SK-MEL-5 (cell line): Measurements from ENCODE around the gene CHST5. TPM values are rescaled to one million over a fixed set of nuclear protein-coding genes. Genes with fewer than 3 reads are reported as not detected.
A peak's percentile ranks its signal among the peaks of the same experiment; 100 is the strongest.
"Not testable (repeated sequence)": the region's sequence is repeated elsewhere in the genome, so short reads cannot be mapped to it uniquely, and the experiment has no call there.

Experiments
- DNase-seq: peaks from one replicate; pipeline ENCODE4 v3.0.0-alpha.2; 2016; ENCODE audit warnings: low read depth, low spot score
- in situ Hi-C: cut with HindIII; loops from 2 replicates; pipeline ENCODE4 v1.10.0; 2016; ENCODE audit warnings: low sequenced_read_pairs, high pct_unique_total_duplicates, low pct_unique_long_range_greater_than_20kb
- total RNA-seq: library from RNA; depleted of rRNA; stranded (reverse); fragments of >200 nt; shearing (Covaris generic); gene quantifications from 2 replicates; pipeline ENCODE4 v1.2.3, GENCODE V29; 2014

Gene CHST5
- total RNA-seq, 1 experiment from 2014 or later, result 0.08 TPM

DNA sequence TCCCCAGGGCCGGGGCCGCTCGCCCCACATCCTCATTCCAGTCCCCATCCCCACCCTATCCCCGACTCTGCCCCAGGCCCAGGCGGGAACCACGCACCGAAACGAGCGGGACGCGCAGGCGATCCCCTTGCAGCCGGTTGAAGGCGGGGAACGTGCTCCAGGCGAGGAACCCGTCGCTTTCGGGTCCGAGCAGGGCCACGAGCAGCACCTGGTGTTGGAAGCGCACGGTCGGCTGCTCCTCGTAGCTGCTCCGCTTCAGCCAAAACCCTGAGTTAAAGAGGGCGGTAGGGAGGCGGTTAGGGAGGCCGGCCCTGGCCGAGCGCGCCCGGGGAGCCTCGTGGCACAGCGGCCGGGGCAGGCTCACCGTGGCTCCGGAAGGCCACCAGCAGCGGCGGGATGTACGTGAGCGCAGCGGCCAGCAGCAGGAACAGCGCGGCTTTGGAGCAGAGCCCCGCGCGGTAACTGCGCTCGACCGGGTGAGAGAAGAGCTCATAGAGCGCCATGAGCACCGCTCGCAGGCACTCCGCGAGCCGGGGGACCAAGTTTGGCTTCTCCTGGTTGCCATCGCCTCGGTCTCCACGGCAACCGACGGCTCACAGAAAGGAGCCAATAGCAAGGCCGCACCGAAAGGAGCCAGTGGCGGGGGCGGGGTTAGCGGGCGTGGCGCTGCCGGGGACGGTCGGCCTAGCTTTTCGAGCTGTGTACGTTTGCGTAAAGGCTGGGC, 20.0 kb upstream of the CHST5 start, which contains the start of gene TMEM231:
TMEM231 (minus strand) TSS at position 546 of the 724 bp plus-strand sequence; CDS start at position 503, 43 bp downstream.
- in situ Hi-C loops, result no loop called here
- peak; percentile 92 for DNase-seq

DNA sequence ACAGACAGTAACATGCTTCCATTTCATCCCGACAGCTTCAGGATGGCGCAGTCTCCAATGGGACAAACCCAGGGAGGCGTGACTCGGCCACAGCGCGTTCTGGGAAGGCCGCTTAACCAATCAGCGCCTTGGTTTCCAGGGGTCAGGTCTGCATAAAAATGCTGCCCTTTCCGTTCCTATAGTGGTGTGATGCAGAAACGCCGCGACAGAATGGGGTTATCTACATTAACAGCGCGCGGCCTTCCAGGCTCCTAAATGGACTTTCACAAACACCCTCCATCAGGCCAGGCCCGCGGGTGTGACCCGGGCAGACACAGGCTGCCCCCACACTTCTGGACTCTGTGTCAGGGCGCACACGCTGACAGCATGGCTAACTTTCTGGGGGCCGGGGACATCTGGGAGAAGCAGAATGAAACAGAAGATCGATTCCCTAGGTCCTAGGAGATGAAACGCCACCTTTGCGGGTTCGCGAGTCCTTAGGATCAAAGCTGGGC, 19.4 kb upstream of the CHST5 start:
- in situ Hi-C loops, result no loop called here
- DNase-seq, result peak; percentile 94

DNA sequence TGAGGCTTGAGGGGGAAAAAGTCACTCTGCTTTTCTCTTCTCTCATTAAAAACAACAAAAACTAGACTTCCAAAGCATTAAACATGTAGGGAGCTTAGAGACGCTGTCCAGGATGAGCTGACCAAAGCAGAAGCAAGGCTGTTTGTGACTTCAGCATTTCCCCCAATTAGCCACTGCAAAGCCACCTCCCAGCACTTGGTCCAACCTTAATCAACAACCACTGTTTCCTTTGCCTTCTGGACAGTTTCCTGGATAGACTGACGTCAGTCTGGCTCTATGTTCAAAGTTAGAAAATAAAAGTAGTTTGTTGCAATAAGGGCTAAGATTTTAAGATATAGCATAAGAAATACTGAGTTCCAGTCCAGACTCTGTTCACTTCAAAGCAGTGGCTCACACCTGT, 17.0 kb upstream of the CHST5 start:
- no peak for DNase-seq
- in situ Hi-C loops, result no loop called here

DNA sequence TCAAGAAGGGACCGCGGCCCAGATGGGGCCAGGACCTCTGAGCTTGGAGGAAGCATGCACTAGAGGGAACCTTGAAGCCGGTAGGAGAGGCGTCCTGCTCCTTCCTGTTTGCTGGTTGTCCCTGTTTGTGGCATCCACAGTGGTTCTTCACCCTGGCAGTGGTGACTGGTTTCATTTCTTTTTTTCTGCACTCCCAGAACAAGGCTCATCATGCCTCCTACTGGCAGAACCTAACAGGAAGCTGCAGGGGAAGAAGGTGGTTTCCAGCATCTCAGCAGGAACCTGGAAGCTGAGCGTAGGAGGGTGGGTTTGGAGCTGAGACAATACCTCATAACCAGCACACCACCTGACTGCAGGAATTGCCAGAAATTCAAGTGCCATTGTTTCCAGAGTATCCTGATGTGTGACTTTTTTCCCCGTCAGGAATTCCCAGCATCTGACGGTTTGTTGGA, 14.3 kb upstream of the CHST5 start:
- in situ Hi-C loops, result no loop called here
- DNase-seq, result peak; percentile 73

DNA sequence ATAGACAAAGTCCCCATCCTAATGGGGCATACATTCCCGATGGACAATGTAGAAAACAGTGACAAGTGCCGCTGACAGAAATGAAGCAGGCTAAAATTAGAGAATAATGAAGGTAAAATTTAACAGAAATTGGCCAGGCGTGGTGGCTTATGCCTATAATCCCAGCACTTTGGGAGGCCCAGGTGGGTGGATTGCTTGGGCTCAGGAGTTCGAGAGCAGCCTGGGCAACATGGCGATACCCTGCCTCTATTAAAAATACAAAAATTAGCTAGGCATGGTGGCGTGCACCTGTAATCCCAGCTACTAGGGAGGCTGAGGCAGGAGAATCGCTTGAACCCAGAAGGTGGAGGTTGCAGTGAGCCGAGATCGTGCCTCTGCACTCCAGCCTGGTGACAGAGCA, 12.5 kb upstream of the CHST5 start:
- not testable (repeated sequence) for DNase-seq

DNA sequence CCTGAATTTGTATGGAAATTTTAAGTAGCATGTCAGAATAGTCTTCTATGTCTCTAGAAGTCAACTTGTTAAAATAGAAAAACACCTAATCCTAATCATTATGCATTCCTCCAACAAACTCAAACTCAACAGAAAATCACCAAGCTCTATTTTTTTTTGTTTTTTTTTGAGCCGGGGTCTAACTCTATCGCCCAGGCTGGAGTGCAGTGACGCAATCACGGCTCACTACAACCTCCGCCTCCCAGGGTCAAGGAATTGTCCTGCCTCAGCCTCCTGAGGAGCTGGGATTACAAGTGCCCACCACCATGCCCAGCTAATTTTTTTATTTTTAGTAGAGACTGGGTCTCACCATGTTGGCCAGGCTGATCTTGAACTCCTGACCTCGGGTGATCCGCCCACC, 10.4 kb upstream of the CHST5 start:
- in situ Hi-C loops, result no loop called here
- no peak for DNase-seq

More for the DNA sequence above, 12.5 kb upstream of the CHST5 start:
- in situ Hi-C loops, result not testable (repeated sequence)

DNA sequence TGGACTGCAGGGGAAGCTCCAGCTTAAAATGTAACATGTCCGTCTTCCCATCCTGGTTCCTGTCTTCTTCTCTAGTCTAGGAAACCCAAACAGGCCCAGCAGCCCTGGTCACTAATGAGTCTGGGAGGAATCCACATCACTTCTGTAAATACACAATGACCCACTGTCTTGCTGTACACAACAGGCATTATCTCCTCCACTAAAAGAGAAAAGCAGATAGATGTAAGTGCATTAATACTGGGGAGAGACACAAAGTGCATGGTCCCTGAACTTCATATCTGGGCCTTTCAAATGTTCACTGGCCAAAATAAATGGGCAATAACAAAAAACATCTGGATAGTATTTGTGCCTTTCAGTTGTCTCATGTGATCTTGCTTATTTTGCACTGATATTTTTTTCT, 10.0 kb upstream of the CHST5 start:
- DNase-seq, in situ Hi-C loops: not testable (repeated sequence)

DNA sequence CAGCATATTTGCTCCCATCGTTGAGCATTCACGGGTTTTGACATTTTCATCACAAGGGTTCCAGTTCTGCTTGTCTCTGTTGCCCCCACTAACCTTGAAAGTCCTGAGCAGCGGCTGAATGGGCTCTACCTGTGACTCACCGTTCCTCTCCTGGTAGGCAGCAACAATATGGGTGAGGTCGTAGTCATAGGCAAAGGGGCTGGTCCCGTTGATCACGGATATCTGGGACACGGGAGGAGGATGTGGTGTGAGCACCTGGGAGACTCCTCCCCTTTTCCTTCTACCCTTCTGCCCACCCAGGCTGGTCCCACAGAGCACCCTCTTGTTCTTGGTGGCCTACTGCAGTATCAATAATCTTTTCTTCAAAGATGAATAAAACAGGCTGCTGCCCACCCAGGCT, 6.6 kb upstream of the CHST5 start:
- DNase-seq, in situ Hi-C loops: not testable (repeated sequence)

DNA sequence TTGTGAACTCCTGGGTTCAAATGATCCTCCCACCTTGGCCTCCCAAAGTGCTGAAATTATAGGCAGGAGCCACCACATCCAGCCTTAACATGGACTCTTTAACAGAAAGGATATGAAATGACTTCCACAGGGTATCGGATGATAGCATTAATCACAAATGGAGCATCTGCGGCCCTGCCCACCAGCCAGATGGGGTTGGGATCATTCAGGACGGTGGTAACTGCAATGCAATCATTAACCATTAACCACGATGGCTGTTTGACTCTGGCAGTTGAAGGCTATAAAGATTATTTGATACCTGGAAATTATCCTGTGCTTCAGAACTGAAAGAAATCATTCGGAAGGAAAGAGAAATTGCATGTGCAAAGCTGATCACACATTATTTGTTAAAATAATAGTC, 5.3 kb upstream of the CHST5 start:
- DNase-seq, result no peak
- in situ Hi-C loops, result no loop called here

DNA sequence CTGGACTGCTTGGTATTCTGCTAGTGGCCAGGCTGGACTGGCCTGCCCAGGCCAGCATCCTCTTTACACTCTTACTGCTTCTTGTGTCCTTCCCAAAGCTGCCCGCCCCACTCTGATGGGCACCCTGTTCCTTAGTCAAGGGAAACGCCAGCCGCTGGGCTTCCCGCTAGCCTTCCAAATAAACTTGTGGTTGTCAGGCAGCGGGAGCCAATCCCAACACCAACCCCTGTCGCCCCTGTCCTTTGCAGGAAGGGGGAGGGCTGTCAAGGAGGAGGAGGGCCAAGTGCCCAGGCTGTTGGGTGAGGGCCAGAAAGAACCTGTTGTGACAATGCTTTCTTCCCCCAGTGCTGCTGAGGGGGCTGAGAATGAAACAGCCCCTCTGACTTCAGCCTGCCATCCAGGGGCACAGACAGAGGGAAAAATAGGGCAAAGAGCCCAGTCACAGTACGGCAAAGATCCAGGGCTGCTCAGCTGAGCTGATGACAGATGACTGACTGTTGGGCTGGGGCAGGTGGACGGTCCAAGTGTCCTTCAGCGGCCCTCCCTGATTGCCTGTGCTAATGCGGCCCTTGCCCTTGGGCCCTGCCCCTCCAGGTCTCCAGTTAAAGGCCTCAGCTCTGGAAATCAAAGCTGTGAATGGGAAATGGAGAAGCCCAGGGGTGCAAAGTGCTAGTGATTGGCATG, 3.1 kb upstream of the CHST5 start:
- in situ Hi-C loops, DNase-seq: not testable (repeated sequence)

DNA sequence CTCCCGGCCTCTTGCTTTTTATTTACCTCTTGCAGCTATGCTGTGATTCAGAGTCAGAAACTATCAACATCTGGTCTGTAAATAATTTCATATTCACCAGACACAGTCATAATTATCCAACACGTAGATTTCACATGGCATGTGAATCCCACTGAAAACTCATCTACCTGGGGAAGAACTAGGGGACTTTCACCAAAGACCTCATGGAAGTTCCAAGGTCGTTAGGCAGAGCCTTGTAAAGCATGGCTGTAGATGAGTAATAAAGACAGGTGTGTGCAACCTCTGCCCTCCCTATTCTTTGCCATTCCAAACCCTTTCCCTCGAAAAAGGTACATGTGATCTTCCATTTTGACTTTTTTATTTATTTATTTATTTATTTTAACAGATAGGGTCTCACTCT, 1.9 kb upstream of the CHST5 start:
- DNase-seq, result no peak
- in situ Hi-C loops, result no loop called here

DNA sequence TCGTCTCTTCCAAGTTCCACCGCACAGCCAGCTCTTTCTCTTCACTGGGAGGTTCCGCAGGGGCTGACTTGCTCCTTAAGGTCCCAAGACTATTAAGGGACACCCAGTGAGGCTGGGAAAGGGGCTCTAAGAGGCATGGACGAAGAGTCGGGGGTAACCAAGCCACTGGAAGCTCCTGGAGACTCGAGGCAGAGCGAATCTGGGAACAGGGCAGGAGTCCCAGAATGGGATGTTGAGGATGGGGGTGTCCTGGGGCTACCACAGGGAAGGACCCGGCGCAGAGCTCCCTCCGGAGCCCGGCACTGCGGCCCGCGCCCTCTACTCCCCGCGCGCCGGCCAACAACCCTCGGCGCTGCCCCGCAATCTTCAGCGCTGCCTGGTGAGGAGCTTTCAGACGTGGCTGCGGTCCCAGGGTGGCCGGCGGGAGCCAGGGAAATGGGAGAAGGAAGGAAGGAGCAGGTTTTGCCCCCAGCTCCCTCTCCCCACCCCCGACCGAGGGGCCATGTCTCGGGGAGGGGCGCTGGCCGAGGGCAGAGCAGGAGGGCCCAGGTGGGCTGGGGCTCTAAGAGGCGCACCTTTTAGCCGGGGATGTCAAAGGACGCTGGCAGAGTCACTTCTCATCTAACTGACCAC, 581 bp downstream of the CHST5 start:
- DNase-seq, result no peak
- in situ Hi-C loops, result no loop called here

DNA sequence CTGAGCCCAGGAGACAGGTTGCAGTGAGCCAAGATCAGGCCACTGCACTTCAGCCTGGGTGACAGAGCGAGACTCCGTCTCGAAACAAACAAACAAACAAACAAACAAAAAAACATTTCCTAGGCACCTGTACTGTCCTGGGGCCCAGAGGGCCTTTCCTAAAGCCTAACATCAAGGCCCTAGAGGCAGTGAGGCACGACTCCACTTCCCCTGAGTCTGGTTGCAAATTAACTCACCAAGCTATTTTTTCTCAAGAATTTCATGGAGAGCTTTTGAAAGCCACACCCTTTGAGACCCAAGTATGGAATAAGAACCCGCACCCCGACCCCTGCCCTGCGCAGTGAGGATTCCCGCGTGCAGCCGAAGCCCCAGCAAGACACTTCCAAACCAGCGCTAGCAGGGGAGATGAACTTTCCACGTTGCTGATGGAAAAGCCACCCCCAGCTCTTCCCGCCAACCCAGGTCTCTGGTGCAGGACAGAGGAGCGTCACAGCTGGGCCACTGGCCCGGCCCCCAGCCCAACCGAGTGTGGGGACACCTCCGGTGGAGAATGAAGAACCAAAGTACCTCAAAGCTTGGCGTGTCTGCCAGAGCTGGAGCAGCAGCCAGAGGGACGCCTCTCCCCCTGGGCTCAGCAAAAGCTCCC, 1.2 kb downstream of the CHST5 start:
- DNase-seq, result no peak
- in situ Hi-C loops, result no loop called here

DNA sequence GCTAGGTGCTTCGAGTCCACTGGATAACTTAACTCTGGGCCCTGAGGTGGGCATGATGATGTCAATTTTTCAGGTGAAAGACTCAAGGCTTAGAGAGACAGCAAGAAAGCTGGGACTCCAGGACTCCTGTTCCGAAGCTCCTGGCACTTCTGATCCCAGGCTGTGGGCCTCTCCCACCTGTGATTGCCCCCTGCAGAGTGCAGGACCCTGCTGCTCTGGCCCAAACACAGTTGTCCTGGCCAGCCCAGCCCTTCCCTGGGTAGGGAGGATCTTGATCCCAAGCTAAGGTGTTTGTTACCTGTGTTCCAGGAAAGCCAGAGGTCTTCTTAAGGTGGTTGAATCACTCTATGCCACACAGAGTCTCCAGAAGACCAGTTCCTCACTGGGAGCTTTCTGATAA, 3.1 kb downstream of the CHST5 start:
- in situ Hi-C loops, result no loop called here
- DNase-seq, result no peak

DNA sequence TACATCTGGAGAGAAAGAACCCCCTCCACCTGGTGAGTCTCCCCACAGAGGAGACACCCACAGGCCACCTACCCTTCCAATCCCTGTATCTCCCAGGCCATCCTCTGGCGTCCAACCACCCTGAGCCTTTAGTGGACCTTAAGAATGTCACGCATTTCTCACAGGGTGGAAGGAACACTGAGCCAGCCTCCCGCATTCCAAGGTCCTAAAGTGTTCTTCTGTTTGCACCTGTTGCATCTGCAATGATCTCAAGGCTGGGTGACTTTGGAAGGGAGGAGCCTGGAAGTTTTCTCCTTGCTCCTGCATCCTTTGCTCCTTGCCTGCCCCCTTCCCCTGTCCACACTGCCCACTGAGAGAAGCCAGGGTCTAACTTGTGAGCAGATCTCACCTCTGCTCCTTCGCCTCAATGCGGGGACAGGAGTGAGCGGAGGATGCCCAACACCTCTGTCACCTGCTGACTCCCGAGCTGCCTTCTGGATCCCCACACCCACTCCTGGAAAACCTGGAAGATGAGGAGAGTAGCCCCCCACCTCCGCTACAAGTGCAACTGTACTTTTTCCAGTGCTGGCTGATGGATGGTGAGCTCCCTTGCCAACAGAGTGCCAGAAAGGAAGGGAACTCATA, 3.7 kb downstream of the CHST5 start:
- no peak for DNase-seq
- in situ Hi-C loops, result no loop called here

DNA sequence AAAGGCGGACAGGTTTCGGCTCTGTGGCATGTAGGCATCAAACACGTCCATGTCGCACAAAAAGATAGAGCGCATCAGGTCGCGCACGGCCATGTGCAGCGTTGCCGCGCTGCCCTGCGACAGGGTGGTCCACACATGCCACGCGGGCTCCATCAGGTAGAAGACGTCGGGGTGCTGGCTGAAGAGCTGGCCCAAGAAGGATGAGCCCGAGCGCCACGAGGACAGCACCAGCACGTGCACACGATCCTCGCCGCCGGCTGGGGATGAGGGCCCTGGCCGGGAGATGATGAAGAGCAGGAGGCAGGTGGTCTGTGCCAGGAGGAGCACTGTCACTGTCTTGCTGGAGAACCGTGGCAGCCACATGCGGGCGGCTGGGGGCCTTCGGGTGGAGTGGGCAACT, 5.9 kb downstream of the CHST5 start:
- in situ Hi-C loops, result no loop called here
- no peak for DNase-seq

DNA sequence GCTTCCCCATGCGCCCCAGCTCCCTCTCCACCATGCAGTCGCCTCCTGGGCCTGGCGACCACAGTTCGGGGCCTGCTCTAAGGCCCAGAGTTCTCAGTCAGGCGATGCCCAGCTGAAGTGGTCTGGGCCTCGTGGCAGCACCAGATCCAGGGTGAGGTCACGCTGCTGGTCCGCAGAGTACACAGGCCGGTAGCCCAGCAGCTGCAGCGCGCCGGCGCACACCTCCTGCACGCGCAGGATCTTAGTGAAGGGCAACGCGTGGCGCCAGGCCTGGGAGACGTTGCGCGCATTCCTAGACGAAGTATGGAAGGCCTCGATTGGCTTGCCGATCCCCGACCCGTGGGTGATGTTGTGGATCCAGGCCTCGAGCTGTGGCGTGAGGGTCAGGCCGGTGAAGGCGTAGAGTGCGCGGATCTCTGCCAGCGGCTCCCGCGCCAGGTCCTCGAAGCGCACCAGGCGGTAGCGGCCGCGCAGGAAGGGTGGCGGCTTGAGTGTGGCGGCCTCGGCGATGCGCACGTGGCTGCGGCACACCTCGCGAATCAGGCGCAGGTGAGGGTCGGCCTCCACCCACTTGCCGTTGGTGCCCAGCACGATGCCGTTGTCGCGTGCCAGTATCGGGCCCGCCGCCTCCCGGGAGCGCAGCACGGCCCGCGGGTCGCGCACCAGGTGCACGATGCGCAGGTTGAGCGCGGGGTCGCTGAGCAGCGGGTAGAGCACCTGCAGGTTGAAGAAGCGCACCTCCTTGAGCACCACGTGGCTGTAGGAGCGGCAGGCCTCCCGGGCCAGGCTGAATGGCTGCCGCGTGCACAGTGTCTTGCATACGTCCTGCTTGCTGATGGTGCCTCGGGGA, 6.6 kb downstream of the CHST5 start:
- no peak for DNase-seq
- in situ Hi-C loops, result no loop called here
